Endothelial cell (in vitro differentiated cells): ENCODE data around the gene ATF7. TPM values are rescaled to one million over a fixed set of nuclear protein-coding genes. Genes with fewer than 3 reads are reported as not detected.

ENCODE experiments used
- DNase-seq: peaks from one replicate; pipeline ENCODE4 v3.0.0; 2021; ENCODE audit warnings: low spot score
- H3K27ac Mint-ChIP-seq: one replicate; pipeline ENCODE4 v1.8.0; 2021; ENCODE audit warnings: mixed read lengths, inconsistent platforms; ENCODE audit not compliant: unreplicated experiment
- H3K27me3 Mint-ChIP-seq: one replicate; pipeline ENCODE4 v1.8.0; 2021; ENCODE audit warnings: mild to moderate bottlenecking, moderate library complexity, mixed read lengths, inconsistent platforms; ENCODE audit not compliant: unreplicated experiment
- H3K36me3 Mint-ChIP-seq: one replicate; pipeline ENCODE4 v1.8.0; 2021; ENCODE audit warnings: mild to moderate bottlenecking, low read depth, mixed read lengths, inconsistent platforms; ENCODE audit not compliant: unreplicated experiment
- H3K4me1 Mint-ChIP-seq: one replicate; pipeline ENCODE4 v1.8.0; 2021; ENCODE audit warnings: mild to moderate bottlenecking, mixed read lengths, inconsistent platforms; ENCODE audit not compliant: unreplicated experiment
- H3K4me3 Mint-ChIP-seq: one replicate; pipeline ENCODE4 v1.8.0; 2021; ENCODE audit warnings: mild to moderate bottlenecking, mixed read lengths, inconsistent platforms; ENCODE audit not compliant: unreplicated experiment
- H3K9me3 Mint-ChIP-seq: one replicate; pipeline ENCODE4 v1.8.0; 2021; ENCODE audit warnings: mixed read lengths, inconsistent platforms; ENCODE audit not compliant: unreplicated experiment
- CTCF ChIP-seq: fragments of 200-600 bp; sonication (generic); IDR thresholded peaks from one replicate; pipeline ENCODE4 v1.5.0; 2021; ENCODE audit warnings: antibody characterized with exemption; ENCODE audit not compliant: unreplicated experiment
- total RNA-seq: library from RNA; stranded (reverse); fragmentation: NEBNext Ultra II Directional; extraction: Animal tissue kit (Norgen Biotek cat#: 25700); gene quantifications from one replicate; pipeline ENCODE4 v1.2.1, GENCODE V29; 2021; ENCODE audit not compliant: unreplicated experiment

ATF7 gene
- total RNA-seq, 1 donor from 2014 or later: 63.3 TPM

- peak overlapping the region; percentile 56 for H3K4me3 Mint-ChIP-seq
- no peak for DNase-seq
- no peaks in the 10 kb centered on the region for H3K9me3 Mint-ChIP-seq
- TF ChIP-seq CTCF: no peak
- H3K4me1 Mint-ChIP-seq: peaks cover 33% of the 10 kb centered on the region
- H3K27ac Mint-ChIP-seq: peak overlapping the region; percentile 61
- no peaks in the 10 kb centered on the region for H3K27me3 Mint-ChIP-seq
- peaks cover 66% of the 10 kb centered on the region for H3K36me3 Mint-ChIP-seq
Observed at GRCh38 chr12:53464685-53465418, 161.3 kb downstream of the ATF7 start.

DNA sequence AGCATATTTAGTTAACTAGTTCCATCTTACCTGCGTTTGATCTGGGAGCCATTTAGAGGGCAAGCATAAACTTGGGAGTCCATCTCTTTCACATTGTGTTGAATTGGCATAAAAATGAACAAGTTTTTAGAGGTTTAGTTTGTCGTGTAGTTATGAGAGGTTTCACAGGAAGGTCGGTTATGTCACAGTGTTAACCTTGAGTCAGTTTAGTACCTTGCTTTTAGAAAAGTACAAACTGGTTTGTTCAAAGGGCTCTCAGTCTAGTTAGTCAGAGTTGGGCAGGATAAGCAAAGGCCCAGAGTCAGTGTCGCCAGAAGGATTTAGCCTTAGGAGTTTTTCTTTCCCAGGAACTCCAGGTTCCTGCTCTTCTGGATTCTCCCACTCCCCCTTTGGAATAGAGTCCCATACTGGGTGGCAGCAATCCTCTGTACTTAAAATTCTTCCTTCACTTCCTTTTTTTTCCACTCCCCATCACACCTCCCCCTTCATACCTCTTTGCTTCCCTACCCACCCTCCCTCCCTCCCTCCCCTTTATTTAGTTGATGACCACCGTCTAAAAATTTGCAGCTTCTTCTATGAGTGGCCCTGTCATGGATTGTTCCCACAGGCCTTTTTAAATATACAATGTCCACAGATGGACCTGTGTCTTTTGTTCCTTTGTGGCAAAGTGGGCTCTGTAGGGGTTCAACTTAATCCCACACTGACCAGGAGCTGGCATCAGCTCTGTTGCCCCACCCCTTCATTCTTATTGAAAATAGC lies 162.2 kb downstream of the ATF7 start:
- H3K27me3 Mint-ChIP-seq: no peaks in the 10 kb centered on the region
- TF ChIP-seq CTCF: no peak
- no peaks in the 10 kb centered on the region for H3K9me3 Mint-ChIP-seq
- no peak overlapping the region for H3K27ac Mint-ChIP-seq
- peaks cover 72% of the 10 kb centered on the region for H3K36me3 Mint-ChIP-seq
- peaks cover 37% of the 10 kb centered on the region for H3K4me1 Mint-ChIP-seq
- H3K4me3 Mint-ChIP-seq: peak overlapping the region; percentile 32
- no peak for DNase-seq

DNA sequence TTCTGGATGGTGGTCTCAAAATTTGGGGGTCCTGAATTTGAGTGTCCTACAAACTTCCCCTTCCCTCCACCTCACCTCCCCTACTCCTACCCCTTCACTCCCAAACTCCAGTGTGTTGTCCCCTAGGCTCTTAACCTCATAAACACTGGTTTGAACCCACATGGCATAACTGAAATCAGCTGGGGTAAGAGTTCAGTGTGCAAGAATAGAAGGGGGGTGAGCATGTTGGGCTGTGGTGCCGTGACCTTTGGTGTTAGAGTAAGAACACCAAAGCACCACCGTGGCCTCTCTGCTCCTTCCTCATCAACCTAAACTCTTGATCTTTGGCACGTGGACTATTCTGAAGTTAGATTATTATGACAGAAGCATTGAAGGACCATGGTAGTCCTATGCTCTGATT lies 163.2 kb downstream of the ATF7 start:
- Mint-ChIP-seq H3K9me3 (no peaks in the 10 kb centered on the region), H3K4me1 (peaks cover 37% of the 10 kb centered on the region), H3K27me3 (no peaks in the 10 kb centered on the region), H3K27ac (peak overlapping the region; percentile 4), H3K36me3 (peaks cover 68% of the 10 kb centered on the region), H3K4me3 (no peak overlapping the region)
- DNase-seq: no peak
- TF ChIP-seq CTCF: no peak

GRCh38 chr12:53461591-53461990 lies 164.6 kb downstream of the ATF7 start:
- Mint-ChIP-seq H3K4me3 (no peak overlapping the region), H3K27me3 (no peaks in the 10 kb centered on the region), H3K4me1 (peaks cover 33% of the 10 kb centered on the region), H3K9me3 (no peaks in the 10 kb centered on the region), H3K27ac (no peak overlapping the region), H3K36me3 (peaks cover 59% of the 10 kb centered on the region)
- TF ChIP-seq CTCF: no peak
- no peak for DNase-seq

GRCh38 chr12:53461059-53461458 lies 165.1 kb downstream of the ATF7 start:
- H3K9me3 Mint-ChIP-seq: no peaks in the 10 kb centered on the region
- peak overlapping the region; percentile 45 for H3K4me3 Mint-ChIP-seq
- H3K27me3 Mint-ChIP-seq: no peaks in the 10 kb centered on the region
- no peak overlapping the region for H3K27ac Mint-ChIP-seq
- peaks cover 33% of the 10 kb centered on the region for H3K4me1 Mint-ChIP-seq
- peaks cover 56% of the 10 kb centered on the region for H3K36me3 Mint-ChIP-seq
- no peak for DNase-seq
- TF ChIP-seq CTCF: no peak
